Measurements from ENCODE around the gene NUP107.

DNA sequence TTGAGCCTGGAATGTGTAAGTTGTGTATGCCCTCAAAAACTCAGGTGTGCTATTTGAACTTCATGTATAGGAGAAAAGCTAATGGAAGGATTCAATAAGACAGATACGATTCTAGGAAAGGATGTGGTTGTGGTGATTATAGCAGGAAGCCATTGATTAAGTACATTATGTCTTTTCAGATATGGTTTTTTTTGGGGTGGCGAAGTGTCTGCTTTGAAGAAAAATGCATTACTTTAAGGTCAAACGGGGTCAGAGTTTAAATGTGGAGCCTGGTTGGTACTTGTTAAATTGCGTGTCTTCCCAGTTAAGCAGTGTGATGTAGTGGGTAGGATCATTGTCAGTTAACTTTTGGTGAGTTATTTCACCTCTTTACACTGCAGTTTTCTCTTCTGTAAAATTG is 13.0 kb upstream of the NUP107 start:
- TF ChIP-seq ZNF8 (CRISPR knock-in tag; IDR thresholded peaks at IDR 0.05) = no peak
- TF ChIP-seq TOX (CRISPR knock-in tag; IDR thresholded peaks at IDR 0.05; ENCODE audit: borderline replicate concordance) = no peak
